Trophoblast cell (in vitro differentiated cells and primary cell): ENCODE measurements around the gene SMARCAL1.
A peak's percentile ranks its signal among the peaks of the same experiment; 100 is the strongest.

ENCODE experiments used
- DNase-seq, 2 donors: peaks; one replicate each; pipeline ENCODE4 v3.0.0-alpha.2; 2016
- H2AFZ ChIP-seq: 2 replicates; pipeline ENCODE4 v1.6.1; 2013; ENCODE audit warnings: low read length, moderate library complexity, mild to moderate bottlenecking; ENCODE audit not compliant: insufficient read depth, poor library complexity
- H2AK5ac ChIP-seq: 2 replicates; pipeline ENCODE4 v1.6.1; 2013; ENCODE audit warnings: mild to moderate bottlenecking, low read length
- H2BK120ac ChIP-seq: 2 replicates; pipeline ENCODE4 v1.6.1; 2013; ENCODE audit warnings: low read length, mild to moderate bottlenecking, moderate library complexity; ENCODE audit not compliant: insufficient read depth, poor library complexity
- H2BK12ac ChIP-seq: 2 replicates; pipeline ENCODE4 v1.6.1; 2013; ENCODE audit warnings: mild to moderate bottlenecking, low read length, moderate library complexity
- H2BK5ac ChIP-seq: 2 replicates; pipeline ENCODE4 v1.6.1; 2013; ENCODE audit warnings: low read length, low read depth, moderate library complexity, mild to moderate bottlenecking; ENCODE audit not compliant: poor library complexity
- H3K14ac ChIP-seq: 2 replicates; pipeline ENCODE4 v1.6.1; 2013; ENCODE audit warnings: mild to moderate bottlenecking, low read length
- H3K18ac ChIP-seq: 2 replicates; pipeline ENCODE4 v1.6.1; 2013; ENCODE audit warnings: mild to moderate bottlenecking, low read length
- H3K23ac ChIP-seq: 2 replicates; pipeline ENCODE4 v1.6.1; 2013; ENCODE audit warnings: low read length
- H3K27ac ChIP-seq: 2 replicates; pipeline ENCODE4 v1.5.1; 2013; ENCODE audit warnings: low read depth, mild to moderate bottlenecking, inconsistent platforms, low read length, moderate library complexity
- H3K27me3 ChIP-seq: 2 replicates; pipeline ENCODE4 v1.6.1; 2013; ENCODE audit warnings: inconsistent platforms, mild to moderate bottlenecking, low read length, moderate library complexity; ENCODE audit not compliant: insufficient read depth
- H3K36me3 ChIP-seq, 2 experiments: 1 replicate in 1 of 2; 2 replicates in 1 of 2; pipeline ENCODE4 v1.6.1; 2013; ENCODE audit warnings: low read length in 2 of 2, mild to moderate bottlenecking in 2 of 2, moderate library complexity in 1 of 2; ENCODE audit not compliant: insufficient read depth in 2 of 2, control insufficient read depth in 1 of 2
- H3K4ac ChIP-seq: 2 replicates; pipeline ENCODE4 v1.6.1; 2013; ENCODE audit warnings: low read depth, mild to moderate bottlenecking, low read length, moderate library complexity
- H3K4me1 ChIP-seq, 2 experiments: 1 replicate in 1 of 2; 2 replicates in 1 of 2; pipeline ENCODE4 v1.6.1; 2013; ENCODE audit warnings: low read length in 2 of 2, mild to moderate bottlenecking in 2 of 2, moderate library complexity in 1 of 2; ENCODE audit not compliant: insufficient read depth in 2 of 2, control insufficient read depth in 1 of 2
- H3K4me2 ChIP-seq: 2 replicates; pipeline ENCODE4 v1.6.1; 2013; ENCODE audit warnings: inconsistent platforms, mild to moderate bottlenecking, low read length, moderate library complexity
- H3K4me3 ChIP-seq: 2 replicates; pipeline ENCODE4 v1.5.1; 2013; ENCODE audit warnings: mild to moderate bottlenecking, low read depth, low read length, inconsistent platforms
- H3K79me1 ChIP-seq: one replicate; pipeline ENCODE4 v1.6.1; 2013; ENCODE audit warnings: low read length
- H3K79me2 ChIP-seq: 2 replicates; pipeline ENCODE4 v1.6.1; 2013; ENCODE audit warnings: low read length, mild to moderate bottlenecking; ENCODE audit not compliant: control insufficient read depth, insufficient read depth, poor library complexity
- H3K9ac ChIP-seq: 2 replicates; pipeline ENCODE4 v1.6.1; 2013; ENCODE audit warnings: mild to moderate bottlenecking, low read length
- H3K9me3 ChIP-seq: 2 replicates; pipeline ENCODE4 v1.6.1; 2013; ENCODE audit warnings: low read depth, mild to moderate bottlenecking, control low read depth, inconsistent platforms, low read length; ENCODE audit not compliant: insufficient read depth
- H4K12ac ChIP-seq: 2 replicates; pipeline ENCODE4 v1.6.1; 2013; ENCODE audit warnings: low read depth, mild to moderate bottlenecking, low read length, moderate library complexity
- H4K8ac ChIP-seq: 2 replicates; pipeline ENCODE4 v1.6.1; 2013; ENCODE audit warnings: low read depth, mild to moderate bottlenecking, low read length, moderate library complexity
- H4K91ac ChIP-seq: one replicate; pipeline ENCODE4 v1.6.1; 2013; ENCODE audit warnings: low read depth, mild to moderate bottlenecking, low read length, moderate library complexity
- WGBS: extraction: QIAGEN DNeasy Blood & Tissue Kit; methylation state at CpG from one replicate; pipeline ENCODE4 v1.1.7; 2013; ENCODE audit warnings: missing lambda C conversion rate; ENCODE audit not compliant: insufficient read length, insufficient coverage; ENCODE audit errors: extremely low coverage; 5-methylcytosine and 5-hydroxymethylcytosine counted together

Gene SMARCAL1

DNA sequence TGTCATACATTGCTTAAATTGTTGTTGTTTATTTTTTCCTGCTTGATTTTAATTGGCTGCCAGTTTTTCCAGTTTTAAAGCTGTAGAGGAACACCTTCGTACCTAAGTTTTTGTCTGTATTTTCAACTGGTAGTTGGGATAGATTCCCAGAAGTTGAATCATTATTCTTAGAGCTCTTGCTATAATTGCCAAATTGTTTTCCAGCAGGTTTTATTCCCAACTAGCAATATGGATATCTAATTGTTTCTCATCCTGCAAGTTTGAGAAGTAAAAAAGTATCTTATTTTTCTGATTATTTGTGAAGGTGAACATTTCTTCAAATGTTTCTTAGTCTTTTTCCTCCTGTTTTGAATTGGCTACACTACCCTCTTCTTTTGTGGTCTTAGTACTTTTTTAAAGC is 6.7 kb downstream of the SMARCAL1 start:
- no peak overlapping the region for H3K14ac ChIP-seq
- H2AFZ ChIP-seq: no peak overlapping the region
- no peaks in the 10 kb centered on the region for H3K79me2 ChIP-seq
- no peak overlapping the region for H3K4me3 ChIP-seq
- DNase-seq: no peak
- H3K27ac ChIP-seq: no peak overlapping the region
- no peak overlapping the region for H3K9ac ChIP-seq
- H2BK5ac ChIP-seq: no peak overlapping the region
- H2BK12ac ChIP-seq: no peak overlapping the region
- no CpG with 5 or more reads among the region's 1 CpG for WGBS
- no peak overlapping the region for H3K4ac ChIP-seq
- no peaks in the 10 kb centered on the region for H3K9me3 ChIP-seq
- H3K23ac ChIP-seq: no peak overlapping the region
- no peaks in the 10 kb centered on the region for H3K79me1 ChIP-seq
- no peak overlapping the region for H3K18ac ChIP-seq
- no peak overlapping the region for H4K12ac ChIP-seq
- no peaks in the 10 kb centered on the region for H3K4me1 ChIP-seq
- no peak overlapping the region for H2BK120ac ChIP-seq
- H4K8ac ChIP-seq: no peak overlapping the region
- no peak overlapping the region for H2AK5ac ChIP-seq
- H3K36me3 ChIP-seq: peaks cover 24 to 43% of the 10 kb centered on the region in 2 experiments
- H4K91ac ChIP-seq: no peak overlapping the region
- H3K27me3 ChIP-seq: no peaks in the 10 kb centered on the region
- H3K4me2 ChIP-seq: no peak overlapping the region

DNA sequence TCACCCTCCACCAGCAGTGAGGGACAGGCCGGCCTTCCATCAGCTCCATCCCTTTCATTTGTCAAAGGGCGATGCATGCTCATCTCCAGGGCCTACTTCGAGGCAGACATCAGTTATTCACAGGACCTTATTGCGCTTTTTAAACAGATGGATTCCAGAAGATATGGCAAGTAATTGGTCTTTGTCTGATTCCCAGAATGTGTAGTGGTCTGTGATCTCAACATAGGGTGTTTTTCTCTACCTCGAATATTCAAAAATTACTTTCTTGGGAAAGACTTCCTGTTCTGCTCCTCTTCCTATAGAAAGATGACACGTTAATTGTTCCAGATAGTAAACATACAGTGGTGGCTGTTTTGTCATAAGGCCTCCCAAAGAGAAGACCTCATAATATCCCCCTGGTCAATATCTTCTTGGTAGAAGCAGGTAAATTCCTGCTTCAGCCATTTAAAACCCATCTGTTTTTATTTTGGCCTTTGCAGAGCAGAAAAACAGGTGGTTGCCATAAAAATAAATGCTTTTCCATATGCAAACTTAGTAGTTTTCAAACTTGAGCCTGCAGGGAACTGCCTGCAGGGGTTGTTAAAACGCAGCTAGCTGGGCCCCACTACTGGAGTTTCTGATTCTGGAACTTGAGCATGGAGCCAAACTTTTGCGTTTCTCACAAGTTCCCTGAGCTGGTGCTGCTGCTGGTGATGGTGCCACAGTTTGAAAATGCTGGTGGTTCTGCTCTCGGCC is 8.2 kb downstream of the SMARCAL1 start:
- Histone ChIP-seq H4K91ac (no peak overlapping the region), H3K9me3 (peaks cover 6% of the 10 kb centered on the region), H3K79me1 (peaks cover 9% of the 10 kb centered on the region), H2BK5ac (no peak overlapping the region), H3K4me2 (no peak overlapping the region), H3K4ac (no peak overlapping the region), H2BK12ac (no peak overlapping the region), H2AFZ (no peak overlapping the region), H2AK5ac (no peak overlapping the region), H4K8ac (no peak overlapping the region), H3K4me1 (peaks cover 7 to 8% of the 10 kb centered on the region in 2 experiments), H3K27ac (no peak overlapping the region), H3K14ac (no peak overlapping the region), H2BK120ac (no peak overlapping the region), H3K4me3 (no peak overlapping the region), H4K12ac (no peak overlapping the region), H3K79me2 (no peaks in the 10 kb centered on the region), H3K9ac (no peak overlapping the region), H3K27me3 (no peaks in the 10 kb centered on the region), H3K18ac (no peak overlapping the region), H3K36me3 (peaks cover 26 to 42% of the 10 kb centered on the region in 2 experiments), H3K23ac (no peak overlapping the region)
- DNase-seq: no peak
- WGBS: no CpG with 5 or more reads among the region's 9 CpGs

DNA sequence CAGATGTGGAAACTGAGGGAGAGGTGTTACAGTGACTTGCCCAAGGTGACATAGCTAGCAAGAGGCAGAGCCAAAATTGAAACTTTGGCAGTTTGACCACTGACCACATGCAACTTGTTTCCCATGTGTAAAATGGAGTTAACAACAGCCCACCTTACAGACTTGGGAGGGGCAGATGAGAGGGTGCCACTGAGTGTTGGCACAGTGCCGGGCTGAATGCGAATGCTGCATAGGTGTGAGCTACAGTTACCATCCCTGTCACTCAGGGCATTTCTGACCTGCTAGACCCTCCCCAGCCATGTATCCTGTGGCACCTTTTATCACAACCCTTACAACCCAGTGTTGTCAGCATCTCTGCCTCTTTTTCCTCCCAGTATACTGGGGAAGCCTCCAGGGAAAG is 10.8 kb downstream of the SMARCAL1 start:
- peaks cover 9% of the 10 kb centered on the region for H3K9me3 ChIP-seq

DNA sequence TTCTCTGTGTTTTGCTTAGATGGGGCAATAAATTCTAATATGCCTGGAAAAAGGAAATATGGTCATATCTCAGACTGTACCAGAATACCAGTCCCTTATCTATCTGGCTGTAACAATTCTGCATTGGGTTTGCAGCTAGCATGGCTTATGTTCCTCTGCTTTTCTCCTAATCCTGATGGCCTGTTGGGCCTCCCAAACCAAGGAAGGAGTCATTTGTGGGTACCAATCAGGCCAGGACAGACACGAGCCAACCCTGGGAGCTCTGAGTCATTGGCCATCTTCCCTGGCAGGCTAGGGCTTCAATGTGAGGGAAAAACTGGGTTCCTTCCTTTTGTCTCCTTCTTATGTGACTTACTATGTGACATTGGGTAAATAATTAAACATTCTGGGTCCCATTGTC is 12.0 kb downstream of the SMARCAL1 start:
- peaks cover 9% of the 10 kb centered on the region for H3K9me3 ChIP-seq
- H3K4ac ChIP-seq: no peak overlapping the region
- no peak overlapping the region for H2AFZ ChIP-seq
- no peak overlapping the region for H4K8ac ChIP-seq
- no peak overlapping the region for H2BK5ac ChIP-seq
- no peak overlapping the region for H3K9ac ChIP-seq
- no peak overlapping the region for H3K4me3 ChIP-seq
- H3K4me2 ChIP-seq: no peak overlapping the region
- no peak overlapping the region for H4K12ac ChIP-seq
- H2BK120ac ChIP-seq: no peak overlapping the region
- no peak overlapping the region for H4K91ac ChIP-seq
- WGBS: no CpG with 5 or more reads among the region's 1 CpG
- H3K79me2 ChIP-seq: no peaks in the 10 kb centered on the region
- H3K27ac ChIP-seq: no peak overlapping the region
- no peak for DNase-seq
- no peaks in the 10 kb centered on the region for H3K27me3 ChIP-seq
- peak overlapping the region; percentile 15 for H2BK12ac ChIP-seq
- H2AK5ac ChIP-seq: no peak overlapping the region
- no peak overlapping the region for H3K14ac ChIP-seq
- peaks cover 18 to 21% of the 10 kb centered on the region in 2 experiments for H3K4me1 ChIP-seq
- H3K18ac ChIP-seq: no peak overlapping the region
- H3K79me1 ChIP-seq: peaks cover 19% of the 10 kb centered on the region
- no peak overlapping the region for H3K23ac ChIP-seq
- peaks cover 29 to 35% of the 10 kb centered on the region in 2 experiments for H3K36me3 ChIP-seq

More for the DNA sequence above, 10.8 kb downstream of the SMARCAL1 start:
- no CpG with 5 or more reads among the region's 2 CpGs for WGBS
- H2BK12ac ChIP-seq: no peak overlapping the region
- H3K4me2 ChIP-seq: no peak overlapping the region
- no peak overlapping the region for H3K23ac ChIP-seq
- H2AK5ac ChIP-seq: no peak overlapping the region
- no peaks in the 10 kb centered on the region for H3K27me3 ChIP-seq
- H3K18ac ChIP-seq: no peak overlapping the region
- H4K91ac ChIP-seq: no peak overlapping the region
- no peak for DNase-seq
- no peak overlapping the region for H2BK5ac ChIP-seq
- H3K27ac ChIP-seq: no peak overlapping the region
- H2AFZ ChIP-seq: no peak overlapping the region
- no peak overlapping the region for H3K4ac ChIP-seq
- H4K12ac ChIP-seq: no peak overlapping the region
- H4K8ac ChIP-seq: no peak overlapping the region
- H2BK120ac ChIP-seq: no peak overlapping the region
- H3K79me1 ChIP-seq: peaks cover 19% of the 10 kb centered on the region
- no peak overlapping the region for H3K9ac ChIP-seq
- no peak overlapping the region for H3K4me3 ChIP-seq
- peaks cover 13 to 16% of the 10 kb centered on the region in 2 experiments for H3K4me1 ChIP-seq
- peaks cover 23 to 32% of the 10 kb centered on the region in 2 experiments for H3K36me3 ChIP-seq
- H3K79me2 ChIP-seq: no peaks in the 10 kb centered on the region
- H3K14ac ChIP-seq: no peak overlapping the region
